Caco-2 (cell line): ENCODE data around the gene SYT9. TPM values are rescaled to one million over a fixed set of nuclear protein-coding genes. Genes with fewer than 3 reads are reported as not detected.

Source experiments
- BruUV-seq: library from RNA; stranded (reverse); fragments of 400-500 nt; replicated peaks from 2 replicates; lab custom pipeline; 2021; lab: Mats Ljungman, UMichigan
- CTCF ChIA-PET: fragments of 300-600 bp; sonication (Branson Sonifier 250); formaldehyde crosslinking; loops from one replicate; lab custom pipeline; 2022; ENCODE audit warnings: antibody characterized with exemption; lab: Charles Lee
- POLR2A ChIA-PET: fragments of 300-600 bp; sonication (Branson Sonifier 250); formaldehyde crosslinking; loops from one replicate; lab custom pipeline; 2022; ENCODE audit warnings: antibody characterized with exemption; lab: Charles Lee
- DNase-seq, 2 experiments: peaks; one replicate each; pipeline versions ENCODE4 v3.0.0 to v3.0.0-alpha.2; 2020 to 2022
- H3K27me3 ChIP-seq: replicated peaks from 2 replicates; pipeline ENCODE4 v1.6.0; 2011; ENCODE audit warnings: low read length; ENCODE audit not compliant: control insufficient read depth, insufficient read depth
- H3K36me3 ChIP-seq: 2 replicates; pipeline ENCODE4 v1.5.1; 2011; ENCODE audit warnings: low read length; ENCODE audit not compliant: control insufficient read depth, insufficient read depth
- H3K4me1 ChIP-seq: fragments of 250-450 bp; sonication (Bioruptor Pico); 2 replicates; pipeline ENCODE4 v1.5.1; 2020; ENCODE audit warnings: mild to moderate bottlenecking
- H3K4me3 ChIP-seq: 2 replicates; pipeline ENCODE4 v1.5.1; 2011; ENCODE audit warnings: low read depth, mild to moderate bottlenecking, control low read depth, low read length
- H3K9me3 ChIP-seq: fragments of 250-450 bp; sonication (Bioruptor Pico); 2 replicates; pipeline ENCODE4 v1.5.1; 2020; ENCODE audit warnings: mild to moderate bottlenecking, moderate library complexity
- H3K27ac Mint-ChIP-seq: one replicate; pipeline ENCODE4 v1.8.0; 2022; ENCODE audit warnings: mixed read lengths; ENCODE audit not compliant: unreplicated experiment
- H3K27me3 Mint-ChIP-seq: one replicate; pipeline ENCODE4 v1.8.0; 2022; ENCODE audit warnings: mixed read lengths; ENCODE audit not compliant: insufficient read depth, unreplicated experiment
- H3K36me3 Mint-ChIP-seq: one replicate; pipeline ENCODE4 v1.8.0; 2022; ENCODE audit warnings: mild to moderate bottlenecking, mixed read lengths; ENCODE audit not compliant: insufficient read depth, unreplicated experiment
- H3K4me1 Mint-ChIP-seq: one replicate; pipeline ENCODE4 v1.8.0; 2022; ENCODE audit warnings: low read depth, mixed read lengths; ENCODE audit not compliant: unreplicated experiment
- H3K4me3 Mint-ChIP-seq: one replicate; pipeline ENCODE4 v1.8.0; 2022; ENCODE audit warnings: mild to moderate bottlenecking, moderate library complexity, mixed read lengths; ENCODE audit not compliant: unreplicated experiment
- H3K9me3 Mint-ChIP-seq: one replicate; pipeline ENCODE4 v1.8.0; 2022; ENCODE audit warnings: mixed read lengths; ENCODE audit not compliant: unreplicated experiment
- intact Hi-C: fragments of 100-400 bp; cut with micrococcal nuclease; formaldehyde crosslinking; loops from one replicate; pipeline ENCODE4 v1.10.0; 2022; ENCODE audit not compliant: unreplicated experiment
- total RNA-seq: library from RNA; stranded (reverse); gene quantifications from 2 replicates; pipeline ENCODE4 v1.2.3, GENCODE V29; 2022
- TF ChIP-seq, protein P1 (sequence below), 2 experiments: fragments of 200-600 bp in 1 of 2; IDR thresholded peaks; 1 replicate in 1 of 2; 2 replicates in 1 of 2; pipeline versions ENCODE4 v1.5.1 to v1.8.0; 2011 to 2022; ENCODE audit warnings: antibody characterized with exemption in 1 of 2, control low read depth in 1 of 2, inconsistent platforms in 1 of 2, low read depth in 1 of 2, low read length in 1 of 2, mild to moderate bottlenecking in 1 of 2, moderate library complexity in 1 of 2; ENCODE audit not compliant: insufficient read depth in 1 of 2, severe bottlenecking in 1 of 2, unreplicated experiment in 1 of 2

The SYT9 gene
- total RNA-seq, 1 experiment from 2014 or later: not detected

DNA sequence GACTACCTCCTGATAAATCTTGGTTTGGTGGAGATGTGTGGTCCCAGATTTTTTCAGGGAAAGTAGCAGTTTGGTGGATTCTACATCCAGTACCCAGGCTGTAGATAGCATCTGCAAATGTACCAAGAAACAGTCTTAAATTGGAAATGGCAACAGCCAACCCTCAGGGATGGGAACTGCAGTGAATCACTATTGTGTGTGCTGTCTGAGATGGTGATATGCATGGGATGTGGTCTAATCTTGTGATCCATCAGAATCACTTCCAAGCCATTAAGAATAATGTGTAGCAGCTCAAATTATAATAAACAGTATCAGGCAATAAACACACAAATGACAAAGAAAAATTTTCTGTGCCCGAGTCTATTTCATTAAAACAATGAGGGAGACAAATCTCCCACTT, 237.0 kb downstream of the SYT9 start:
- H3K36me3 ChIP-seq: no peaks in the 10 kb centered on the region
- H3K4me3 Mint-ChIP-seq: no peak overlapping the region
- POLR2A ChIA-PET: no interaction called here
- H3K4me1 Mint-ChIP-seq: peaks cover 15% of the 10 kb centered on the region
- CTCF ChIA-PET: no interaction called here
- no peak overlapping the region for H3K27ac Mint-ChIP-seq
- no peaks in the 10 kb centered on the region for H3K36me3 Mint-ChIP-seq
- no peaks in the 10 kb centered on the region for H3K9me3 ChIP-seq
- H3K27me3 Mint-ChIP-seq: no peaks in the 10 kb centered on the region
- no peak for DNase-seq
- H3K27me3 ChIP-seq: no peaks in the 10 kb centered on the region
- TF ChIP-seq, protein P1, sequence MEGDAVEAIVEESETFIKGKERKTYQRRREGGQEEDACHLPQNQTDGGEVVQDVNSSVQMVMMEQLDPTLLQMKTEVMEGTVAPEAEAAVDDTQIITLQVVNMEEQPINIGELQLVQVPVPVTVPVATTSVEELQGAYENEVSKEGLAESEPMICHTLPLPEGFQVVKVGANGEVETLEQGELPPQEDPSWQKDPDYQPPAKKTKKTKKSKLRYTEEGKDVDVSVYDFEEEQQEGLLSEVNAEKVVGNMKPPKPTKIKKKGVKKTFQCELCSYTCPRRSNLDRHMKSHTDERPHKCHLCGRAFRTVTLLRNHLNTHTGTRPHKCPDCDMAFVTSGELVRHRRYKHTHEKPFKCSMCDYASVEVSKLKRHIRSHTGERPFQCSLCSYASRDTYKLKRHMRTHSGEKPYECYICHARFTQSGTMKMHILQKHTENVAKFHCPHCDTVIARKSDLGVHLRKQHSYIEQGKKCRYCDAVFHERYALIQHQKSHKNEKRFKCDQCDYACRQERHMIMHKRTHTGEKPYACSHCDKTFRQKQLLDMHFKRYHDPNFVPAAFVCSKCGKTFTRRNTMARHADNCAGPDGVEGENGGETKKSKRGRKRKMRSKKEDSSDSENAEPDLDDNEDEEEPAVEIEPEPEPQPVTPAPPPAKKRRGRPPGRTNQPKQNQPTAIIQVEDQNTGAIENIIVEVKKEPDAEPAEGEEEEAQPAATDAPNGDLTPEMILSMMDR (IDR thresholded peaks at IDR 0.05; ENCODE audit: insufficient read depth in 1 of 2, low read depth in 1 of 2, low read length in 1 of 2, severe bottlenecking in 1 of 2, unreplicated experiment in 1 of 2): no peak
- H3K4me3 ChIP-seq: no peak overlapping the region
- H3K9me3 Mint-ChIP-seq: no peaks in the 10 kb centered on the region
- H3K4me1 ChIP-seq: peaks cover 21% of the 10 kb centered on the region
- intact Hi-C loops: no loop called here
- BruUV-seq: no TSS peak

- POLR2A ChIA-PET: no interaction called here
- intact Hi-C loops: no loop called here
- Histone ChIP-seq H3K4me1 (peaks cover 17% of the 10 kb centered on the region), H3K4me3 (no peak overlapping the region), H3K27me3 (no peaks in the 10 kb centered on the region), H3K9me3 (no peaks in the 10 kb centered on the region), H3K36me3 (no peaks in the 10 kb centered on the region)
- H3K27ac Mint-ChIP-seq: no peak overlapping the region
- no peak for DNase-seq
- H3K9me3 Mint-ChIP-seq: no peaks in the 10 kb centered on the region
- CTCF ChIA-PET: no interaction called here
- no TSS peak for BruUV-seq
- no peaks in the 10 kb centered on the region for H3K36me3 Mint-ChIP-seq
- H3K4me3 Mint-ChIP-seq: no peak overlapping the region
- TF ChIP-seq, protein P1 (IDR thresholded peaks at IDR 0.05; ENCODE audit: insufficient read depth in 1 of 2, low read depth in 1 of 2, low read length in 1 of 2, severe bottlenecking in 1 of 2, unreplicated experiment in 1 of 2): no peak
- H3K4me1 Mint-ChIP-seq: peaks cover 18% of the 10 kb centered on the region
- H3K27me3 Mint-ChIP-seq: no peaks in the 10 kb centered on the region
Observed at GRCh38 chr11:7489376-7489775, 237.7 kb downstream of the SYT9 start.

- Mint-ChIP-seq H3K4me3 (no peak overlapping the region), H3K9me3 (no peaks in the 10 kb centered on the region), H3K27ac (no peak overlapping the region), H3K27me3 (no peaks in the 10 kb centered on the region), H3K36me3 (no peaks in the 10 kb centered on the region), H3K4me1 (peaks cover 20% of the 10 kb centered on the region)
- CTCF ChIA-PET: interaction anchor here (0.7 kb wide), 1 partner anchor 82 kb away, joined by 3 read pairs; no protein-coding TSS in a partner anchor
- POLR2A ChIA-PET: no interaction called here
- peaks cover 17% of the 10 kb centered on the region for H3K4me1 ChIP-seq
- no peak overlapping the region for H3K4me3 ChIP-seq
- no TSS peak for BruUV-seq
- intact Hi-C loops: no loop called here
- TF ChIP-seq, protein P1 (IDR thresholded peaks at IDR 0.05; ENCODE audit: insufficient read depth in 1 of 2, low read depth in 1 of 2, low read length in 1 of 2, severe bottlenecking in 1 of 2, unreplicated experiment in 1 of 2): no peak
- no peaks in the 10 kb centered on the region for H3K36me3 ChIP-seq
- no peaks in the 10 kb centered on the region for H3K9me3 ChIP-seq
- no peak for DNase-seq
- no peaks in the 10 kb centered on the region for H3K27me3 ChIP-seq
Observed at GRCh38 chr11:7490054-7490453, 238.3 kb downstream of the SYT9 start.
